ENCODE data around the gene NDUFA6.
A peak's percentile ranks its signal among the peaks of the same experiment; 100 is the strongest.
"Not testable (repeated sequence)": the region's sequence is repeated elsewhere in the genome, so short reads cannot be mapped to it uniquely, and the experiment has no call there.

The NDUFA6 gene

GRCh38 chr22:42128776-42129694 lies 38.5 kb upstream of the NDUFA6 start:
- not testable (repeated sequence) for H3K9ac ChIP-seq (ENCODE audit: low read length)

GRCh38 chr22:42128007-42128406 lies 37.4 kb upstream of the NDUFA6 start:
- H3K4me3 ChIP-seq (ENCODE audit: low read length); H3K9me3 ChIP-seq (ENCODE audit: control insufficient read depth, low read length); H3K36me3 ChIP-seq (ENCODE audit: control insufficient read depth, insufficient read depth, low read length); H3K9ac ChIP-seq (ENCODE audit: low read length); H3K27me3 ChIP-seq (ENCODE audit: control insufficient read depth, insufficient read depth, low read length): not testable (repeated sequence)
- peaks cover 13% of the 10 kb centered on the region for H3K4me1 ChIP-seq (ENCODE audit: control insufficient read depth, insufficient read depth, low read length)

More at GRCh38 chr22:42128776-42129694, 38.5 kb upstream of the NDUFA6 start:
- H3K4me3 ChIP-seq (ENCODE audit: low read length); H3K9me3 ChIP-seq (ENCODE audit: control insufficient read depth, low read length); H3K27me3 ChIP-seq (ENCODE audit: control insufficient read depth, insufficient read depth, low read length); H3K36me3 ChIP-seq (ENCODE audit: control insufficient read depth, insufficient read depth, low read length): not testable (repeated sequence)
- H3K4me1 ChIP-seq (ENCODE audit: control insufficient read depth, insufficient read depth, low read length): peaks cover 13% of the 10 kb centered on the region

GRCh38 chr22:42127606-42128005 lies 37.0 kb upstream of the NDUFA6 start:
- Histone ChIP-seq H3K9me3 (ENCODE audit: control insufficient read depth, low read length) (no peaks in the 10 kb centered on the region), H3K4me1 (ENCODE audit: control insufficient read depth, insufficient read depth, low read length) (peaks cover 13% of the 10 kb centered on the region), H3K9ac (ENCODE audit: low read length) (no peak overlapping the region), H3K36me3 (ENCODE audit: control insufficient read depth, insufficient read depth, low read length) (no peaks in the 10 kb centered on the region), H3K27me3 (ENCODE audit: control insufficient read depth, insufficient read depth, low read length) (no peaks in the 10 kb centered on the region), H3K4me3 (ENCODE audit: low read length) (no peak overlapping the region)

- H3K9me3 ChIP-seq (ENCODE audit: control insufficient read depth, low read length); H3K4me3 ChIP-seq (ENCODE audit: low read length); H3K36me3 ChIP-seq (ENCODE audit: control insufficient read depth, insufficient read depth, low read length); H3K27me3 ChIP-seq (ENCODE audit: control insufficient read depth, insufficient read depth, low read length); H3K9ac ChIP-seq (ENCODE audit: low read length): not testable (repeated sequence)
- H3K4me1 ChIP-seq (ENCODE audit: control insufficient read depth, insufficient read depth, low read length): peaks cover 14% of the 10 kb centered on the region
These were observed 33.0 kb upstream of the NDUFA6 start for GRCh38 chr22:42123529-42123928.

- H3K9me3 ChIP-seq (ENCODE audit: control insufficient read depth, low read length); H3K36me3 ChIP-seq (ENCODE audit: control insufficient read depth, insufficient read depth, low read length); H3K4me3 ChIP-seq (ENCODE audit: low read length); H3K27me3 ChIP-seq (ENCODE audit: control insufficient read depth, insufficient read depth, low read length): not testable (repeated sequence)
- Histone ChIP-seq H3K9ac (ENCODE audit: low read length) (peak overlapping the region; percentile 11), H3K4me1 (ENCODE audit: control insufficient read depth, insufficient read depth, low read length) (peaks cover 14% of the 10 kb centered on the region)
These were observed 29.9 kb upstream of the NDUFA6 start for GRCh38 chr22:42120231-42121021.

GRCh38 chr22:42116848-42117424 lies 26.4 kb upstream of the NDUFA6 start:
- Histone ChIP-seq H3K4me1 (ENCODE audit: control insufficient read depth, insufficient read depth, low read length) (peaks cover 14% of the 10 kb centered on the region), H3K4me3 (ENCODE audit: low read length) (no peak overlapping the region), H3K36me3 (ENCODE audit: control insufficient read depth, insufficient read depth, low read length) (no peaks in the 10 kb centered on the region), H3K9me3 (ENCODE audit: control insufficient read depth, low read length) (no peaks in the 10 kb centered on the region), H3K27me3 (ENCODE audit: control insufficient read depth, insufficient read depth, low read length) (no peaks in the 10 kb centered on the region), H3K9ac (ENCODE audit: low read length) (no peak overlapping the region)

GRCh38 chr22:42115420-42115830 lies 24.9 kb upstream of the NDUFA6 start:
- not testable (repeated sequence) for H3K9me3 ChIP-seq (ENCODE audit: control insufficient read depth, low read length); H3K4me1 ChIP-seq (ENCODE audit: control insufficient read depth, insufficient read depth, low read length); H3K36me3 ChIP-seq (ENCODE audit: control insufficient read depth, insufficient read depth, low read length); H3K9ac ChIP-seq (ENCODE audit: low read length); H3K4me3 ChIP-seq (ENCODE audit: low read length); H3K27me3 ChIP-seq (ENCODE audit: control insufficient read depth, insufficient read depth, low read length)

GRCh38 chr22:42114721-42115120 lies 24.1 kb upstream of the NDUFA6 start:
- H3K4me1 ChIP-seq (ENCODE audit: control insufficient read depth, insufficient read depth, low read length): no peaks in the 10 kb centered on the region
- H3K36me3 ChIP-seq (ENCODE audit: control insufficient read depth, insufficient read depth, low read length): no peaks in the 10 kb centered on the region
- H3K4me3 ChIP-seq (ENCODE audit: low read length): no peak overlapping the region
- H3K27me3 ChIP-seq (ENCODE audit: control insufficient read depth, insufficient read depth, low read length): no peaks in the 10 kb centered on the region
- no peaks in the 10 kb centered on the region for H3K9me3 ChIP-seq (ENCODE audit: control insufficient read depth, low read length)
- H3K9ac ChIP-seq (ENCODE audit: low read length): no peak overlapping the region

GRCh38 chr22:42112793-42113192 lies 22.2 kb upstream of the NDUFA6 start:
- H3K36me3 ChIP-seq (ENCODE audit: control insufficient read depth, insufficient read depth, low read length); H3K9me3 ChIP-seq (ENCODE audit: control insufficient read depth, low read length); H3K9ac ChIP-seq (ENCODE audit: low read length); H3K27me3 ChIP-seq (ENCODE audit: control insufficient read depth, insufficient read depth, low read length); H3K4me1 ChIP-seq (ENCODE audit: control insufficient read depth, insufficient read depth, low read length); H3K4me3 ChIP-seq (ENCODE audit: low read length): not testable (repeated sequence)

GRCh38 chr22:42111798-42112197 lies 21.2 kb upstream of the NDUFA6 start:
- Histone ChIP-seq H3K4me3 (ENCODE audit: low read length) (no peak overlapping the region), H3K27me3 (ENCODE audit: control insufficient read depth, insufficient read depth, low read length) (no peaks in the 10 kb centered on the region), H3K9ac (ENCODE audit: low read length) (no peak overlapping the region), H3K4me1 (ENCODE audit: control insufficient read depth, insufficient read depth, low read length) (no peaks in the 10 kb centered on the region), H3K9me3 (ENCODE audit: control insufficient read depth, low read length) (no peaks in the 10 kb centered on the region), H3K36me3 (ENCODE audit: control insufficient read depth, insufficient read depth, low read length) (no peaks in the 10 kb centered on the region)

GRCh38 chr22:42108848-42109247 lies 18.3 kb upstream of the NDUFA6 start:
- H3K4me3 ChIP-seq (ENCODE audit: low read length): no peak overlapping the region
- no peak overlapping the region for H3K9ac ChIP-seq (ENCODE audit: low read length)
- H3K4me1 ChIP-seq (ENCODE audit: control insufficient read depth, insufficient read depth, low read length): no peaks in the 10 kb centered on the region
- H3K9me3 ChIP-seq (ENCODE audit: control insufficient read depth, low read length): peaks cover under 1% of the 10 kb centered on the region
- no peaks in the 10 kb centered on the region for H3K27me3 ChIP-seq (ENCODE audit: control insufficient read depth, insufficient read depth, low read length)
- H3K36me3 ChIP-seq (ENCODE audit: control insufficient read depth, insufficient read depth, low read length): no peaks in the 10 kb centered on the region

GRCh38 chr22:42104332-42104860 lies 13.8 kb upstream of the NDUFA6 start:
- H3K9me3 ChIP-seq (ENCODE audit: control insufficient read depth, low read length): not testable (repeated sequence)

More at GRCh38 chr22:42104332-42104860, 13.8 kb upstream of the NDUFA6 start:
- not testable (repeated sequence) for H3K36me3 ChIP-seq (ENCODE audit: control insufficient read depth, insufficient read depth, low read length); H3K4me3 ChIP-seq (ENCODE audit: low read length); H3K4me1 ChIP-seq (ENCODE audit: control insufficient read depth, insufficient read depth, low read length); H3K27me3 ChIP-seq (ENCODE audit: control insufficient read depth, insufficient read depth, low read length); H3K9ac ChIP-seq (ENCODE audit: low read length)

Measured in mucosa of stomach (tissue), 1 donor.